Left hindlimb (tissue), 1 donor: Measurements from ENCODE around the gene THEM4.
A peak's percentile ranks its signal among the peaks of the same experiment; 100 is the strongest.

Experiments used
- DNase-seq: peaks from one replicate; pipeline ENCODE4 v3.0.0-alpha.2; 2018

The THEM4 gene

GRCh38 chr1:151909167-151910149 is at the start of gene THEM4:
TSS of gene THEM4 (minus strand) at chr1:151909511. CDS start at chr1:151909458, 53 bp downstream.
- DNase-seq = peak; percentile 98

GRCh38 chr1:151958959-151959358 is 49.6 kb upstream of the THEM4 start:
- no peak for DNase-seq

GRCh38 chr1:151956957-151957497 is 47.7 kb upstream of the THEM4 start:
- DNase-seq = no peak

- DNase-seq = no peak
These were observed 44.2 kb upstream of the THEM4 start for GRCh38 chr1:151953409-151954094.

- no peak for DNase-seq
These were observed 43.5 kb upstream of the THEM4 start for GRCh38 chr1:151952811-151953210.

GRCh38 chr1:151949371-151950193 is 40.3 kb upstream of the THEM4 start:
- no peak for DNase-seq

GRCh38 chr1:151948506-151948905 is 39.2 kb upstream of the THEM4 start:
- DNase-seq = no peak

GRCh38 chr1:151947140-151947539 is 37.8 kb upstream of the THEM4 start:
- no peak for DNase-seq

- peak; percentile 84 for DNase-seq
These were observed 36.7 kb upstream of the THEM4 start for GRCh38 chr1:151945725-151946722.

GRCh38 chr1:151944857-151945575 is 35.7 kb upstream of the THEM4 start:
- no peak for DNase-seq

- DNase-seq = no peak
These were observed 35.0 kb upstream of the THEM4 start for GRCh38 chr1:151944126-151944856.

GRCh38 chr1:151943591-151943990 is 34.3 kb upstream of the THEM4 start:
- no peak for DNase-seq

GRCh38 chr1:151942882-151943281 is 33.6 kb upstream of the THEM4 start:
- DNase-seq = no peak

GRCh38 chr1:151940541-151940940 is 31.2 kb upstream of the THEM4 start:
- DNase-seq = no peak

GRCh38 chr1:151939779-151940178 is 30.5 kb upstream of the THEM4 start:
- DNase-seq = no peak

- DNase-seq = no peak
These were observed 29.8 kb upstream of the THEM4 start for GRCh38 chr1:151939141-151939540.

GRCh38 chr1:151936653-151937052 is 27.3 kb upstream of the THEM4 start:
- DNase-seq = no peak

GRCh38 chr1:151935894-151936602 is 26.7 kb upstream of the THEM4 start:
- no peak for DNase-seq

- DNase-seq = no peak
These were observed 25.8 kb upstream of the THEM4 start for GRCh38 chr1:151935154-151935553.
